Stimulated activated CD8-positive, alpha-beta memory T cell treated with anti-CD3 and anti-CD28 coated beads, Interleukin-12 subunit alpha, Interleukin-12 subunit beta, amount 100 ng/mL, for 1 hour (primary cell): ENCODE data around the gene TUBA4B.
A peak's percentile ranks its signal among the peaks of the same experiment; 100 is the strongest.

Source experiments
- DNase-seq: peaks from one replicate; pipeline ENCODE4 v3.0.0-alpha.2; 2020; ENCODE audit warnings: low read depth

TUBA4B gene

DNA sequence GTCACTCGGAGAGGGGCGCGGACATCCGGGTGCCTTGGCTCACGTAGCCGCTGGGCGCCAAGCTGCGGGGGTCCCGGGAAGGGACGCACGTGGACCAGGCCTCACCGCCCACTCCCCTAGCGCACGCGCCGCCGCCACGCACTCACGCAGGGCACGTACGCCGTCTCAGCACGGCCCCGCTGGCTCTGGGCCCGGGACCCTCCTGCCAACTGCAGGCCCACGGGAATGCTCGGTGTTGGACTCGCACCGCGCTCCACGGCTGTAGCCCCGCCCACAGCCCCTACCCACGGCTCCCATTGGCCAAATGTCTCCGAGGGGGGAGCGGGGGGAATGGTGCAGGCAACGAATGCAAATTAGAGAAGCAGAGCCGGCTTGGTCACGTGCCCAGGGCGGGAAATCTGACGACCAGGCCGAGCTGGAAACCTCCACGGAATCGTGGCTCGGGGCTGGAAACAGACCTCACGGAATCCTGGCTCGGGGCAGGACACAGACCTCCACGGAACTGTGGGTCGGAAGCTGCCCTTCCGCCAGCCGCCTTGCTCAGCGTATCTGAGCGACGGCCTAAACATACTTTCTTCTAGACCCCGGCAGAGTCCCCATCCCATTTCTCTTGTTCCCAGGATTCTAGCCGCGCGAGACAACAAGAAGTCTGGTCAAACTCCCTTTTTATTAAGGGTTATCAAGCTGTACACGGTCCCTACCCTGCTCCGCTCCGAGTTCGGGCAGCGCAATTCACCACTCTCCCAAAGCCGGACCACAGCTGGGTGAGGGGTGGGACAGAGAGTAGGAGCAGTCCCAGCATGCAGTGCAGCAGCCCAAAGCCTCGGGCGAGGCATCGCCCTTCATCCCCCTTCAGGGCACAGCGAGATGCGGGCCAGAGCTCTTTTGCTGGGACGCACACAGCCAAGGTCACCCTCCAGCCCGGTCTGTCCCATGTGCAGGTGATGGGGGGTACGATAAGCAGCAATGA lies 34.0 kb upstream of the TUBA4B start, which contains the start of gene ABCB6:
Gene ABCB6 (minus strand): TSS at position 227 of the 970 bp plus-strand sequence. CDS start 285 bp downstream, outside the sequence.
- peak; percentile 73 for DNase-seq

DNA sequence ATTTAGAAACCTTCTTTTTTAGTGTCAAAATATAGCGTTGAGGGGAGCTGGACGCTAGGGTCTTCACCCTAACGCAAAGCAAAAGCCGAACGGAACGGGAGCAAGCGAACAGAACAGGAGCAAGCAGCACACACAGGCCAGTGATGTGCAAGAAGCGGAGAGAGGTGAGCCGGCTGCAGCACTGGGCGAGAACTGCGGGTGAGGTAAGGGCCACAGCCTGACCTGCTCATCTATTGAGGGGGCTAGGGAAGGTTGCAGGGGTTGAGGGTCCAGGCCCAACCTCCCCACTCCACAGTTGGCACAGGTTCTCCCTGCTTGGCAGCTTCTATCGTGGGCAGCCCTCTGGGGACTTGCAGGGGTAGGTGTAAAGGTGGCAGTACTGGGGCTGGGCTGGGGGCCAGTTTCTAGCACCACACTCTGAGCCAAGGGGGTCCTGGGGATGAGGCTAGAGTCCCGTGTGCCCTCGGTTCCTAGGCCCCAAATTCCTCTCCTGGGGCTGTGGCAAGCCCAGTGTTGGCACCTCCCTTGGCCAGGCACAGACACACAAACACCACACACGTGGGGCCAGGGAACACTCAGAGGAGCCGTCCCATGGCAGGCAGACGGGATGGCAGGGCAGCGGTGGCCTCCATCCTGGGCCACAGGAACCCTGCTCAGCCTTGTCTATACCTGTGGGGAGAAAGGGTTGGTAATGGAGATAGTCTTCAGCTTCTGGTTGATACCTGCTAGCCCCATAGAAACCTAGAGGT lies 33.1 kb upstream of the TUBA4B start:
- no peak for DNase-seq

DNA sequence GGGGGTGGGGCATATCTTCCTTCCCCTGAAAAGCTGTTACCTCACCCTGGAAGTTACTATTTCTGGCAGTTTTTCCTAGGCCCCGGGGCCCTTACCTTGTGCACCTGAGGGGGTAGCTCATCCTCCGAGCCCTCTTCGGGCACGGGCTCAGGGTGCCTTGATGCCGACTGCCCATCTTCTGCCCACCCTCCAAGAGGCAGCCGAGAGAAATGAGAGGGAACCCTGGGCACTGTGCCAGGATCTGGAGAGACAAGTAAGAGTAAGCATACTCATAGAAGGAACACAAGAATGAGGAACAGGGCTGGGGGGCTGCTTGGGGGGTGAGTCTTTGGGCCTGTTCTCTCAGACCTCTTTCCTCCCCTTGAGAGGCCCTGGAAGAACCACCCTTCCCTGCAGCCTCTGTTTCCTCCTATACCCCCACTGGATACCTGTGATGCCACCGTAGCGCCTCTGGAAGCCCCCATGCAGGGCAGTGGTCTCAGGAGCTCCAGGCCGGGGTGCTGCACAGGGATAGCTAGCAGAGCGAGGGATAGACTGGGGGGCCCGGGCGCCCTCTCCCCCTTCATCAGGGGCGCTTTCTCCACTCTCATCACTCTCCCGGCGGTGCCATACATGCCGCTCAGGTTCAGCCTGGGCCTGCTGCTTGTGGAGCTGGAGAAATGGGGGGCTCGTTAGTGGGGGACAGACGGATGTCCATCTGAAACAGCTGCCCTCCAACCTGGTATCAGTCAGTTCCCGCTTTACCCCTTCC lies 32.2 kb upstream of the TUBA4B start:
- no peak for DNase-seq

DNA sequence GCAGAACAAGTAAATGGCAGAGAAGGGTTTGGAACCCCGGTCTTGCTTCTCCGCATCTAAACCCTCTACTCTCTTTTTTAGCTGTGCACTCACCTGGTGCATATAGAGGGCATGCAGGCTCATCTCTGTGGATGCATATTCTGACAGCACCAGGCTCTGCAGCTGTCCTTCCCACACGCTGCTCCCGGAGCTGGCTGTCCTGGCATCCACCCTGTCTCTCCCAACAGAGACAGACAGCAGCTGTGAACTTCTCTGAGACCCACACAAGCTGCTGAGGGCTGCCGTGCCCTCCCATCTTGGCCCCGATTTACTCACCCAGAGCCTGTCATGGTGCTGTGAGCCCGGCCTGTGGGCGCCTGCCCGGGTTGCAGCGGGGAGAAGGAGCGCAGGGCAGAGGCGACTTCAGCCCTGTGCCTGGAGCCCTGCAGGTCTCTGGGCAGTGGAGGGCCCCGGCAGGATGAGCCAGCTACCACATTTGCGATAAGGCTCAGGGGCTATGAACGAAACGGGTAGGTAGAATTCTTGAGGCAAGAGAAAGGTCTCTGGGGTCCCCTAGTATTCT lies 31.0 kb upstream of the TUBA4B start:
- DNase-seq = no peak

DNA sequence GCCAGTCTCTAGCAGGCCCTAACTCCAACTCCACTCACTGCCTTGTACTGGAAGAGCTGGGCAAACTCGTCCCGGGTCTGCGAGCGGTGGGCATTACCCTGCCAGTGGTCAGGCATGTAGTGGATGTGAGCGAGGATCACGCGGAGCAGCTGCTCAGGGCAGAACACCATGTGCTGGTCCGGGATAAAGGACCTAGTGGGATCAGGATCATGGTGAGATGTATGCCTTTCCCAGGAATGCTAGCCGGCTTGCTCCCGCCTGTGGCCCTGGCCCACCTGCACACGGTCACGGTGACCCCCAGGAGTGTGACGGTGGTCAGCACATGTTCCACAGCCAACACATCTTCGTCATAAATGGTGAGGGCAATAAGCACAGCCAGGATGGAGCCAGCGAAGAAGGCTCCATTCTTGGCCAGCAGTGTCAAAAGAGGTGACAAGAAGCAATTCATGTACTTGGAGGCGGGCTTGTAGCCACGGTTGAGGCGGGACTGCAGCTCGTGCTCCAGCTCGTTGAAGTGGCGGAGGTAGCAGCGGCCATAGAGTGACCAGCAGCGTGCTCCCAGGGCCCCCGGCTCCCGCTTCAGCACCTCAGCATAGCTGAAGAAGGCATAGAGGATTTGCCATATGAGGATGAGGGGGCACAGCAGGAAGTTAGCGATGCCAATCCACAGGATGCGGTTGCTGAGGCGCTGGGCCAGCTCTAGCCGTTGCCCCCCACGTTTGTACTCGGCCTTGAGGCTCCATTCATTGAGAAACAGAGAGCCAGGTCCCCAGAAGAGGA lies 29.0 kb upstream of the TUBA4B start:
- DNase-seq = no peak

DNA sequence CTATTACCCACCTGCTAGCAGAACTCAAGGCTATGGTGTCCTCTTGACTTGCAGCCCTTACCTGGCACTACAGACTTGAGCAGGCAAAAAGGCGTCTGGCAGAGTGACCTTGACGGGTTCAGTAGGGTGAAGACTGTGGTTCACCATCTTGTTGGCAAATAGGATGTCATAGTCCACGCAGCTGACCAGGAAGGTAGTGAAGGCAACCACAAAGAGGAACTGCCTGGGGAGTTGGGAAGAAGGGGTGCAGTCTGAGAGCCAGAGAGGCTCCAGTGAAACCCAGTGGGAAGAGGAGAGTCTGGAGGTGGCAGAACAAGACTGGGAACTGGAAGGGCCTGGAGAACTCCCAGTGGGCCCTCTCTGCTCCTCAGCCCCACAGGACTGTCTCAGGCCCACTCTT lies 27.7 kb upstream of the TUBA4B start:
- DNase-seq = no peak

DNA sequence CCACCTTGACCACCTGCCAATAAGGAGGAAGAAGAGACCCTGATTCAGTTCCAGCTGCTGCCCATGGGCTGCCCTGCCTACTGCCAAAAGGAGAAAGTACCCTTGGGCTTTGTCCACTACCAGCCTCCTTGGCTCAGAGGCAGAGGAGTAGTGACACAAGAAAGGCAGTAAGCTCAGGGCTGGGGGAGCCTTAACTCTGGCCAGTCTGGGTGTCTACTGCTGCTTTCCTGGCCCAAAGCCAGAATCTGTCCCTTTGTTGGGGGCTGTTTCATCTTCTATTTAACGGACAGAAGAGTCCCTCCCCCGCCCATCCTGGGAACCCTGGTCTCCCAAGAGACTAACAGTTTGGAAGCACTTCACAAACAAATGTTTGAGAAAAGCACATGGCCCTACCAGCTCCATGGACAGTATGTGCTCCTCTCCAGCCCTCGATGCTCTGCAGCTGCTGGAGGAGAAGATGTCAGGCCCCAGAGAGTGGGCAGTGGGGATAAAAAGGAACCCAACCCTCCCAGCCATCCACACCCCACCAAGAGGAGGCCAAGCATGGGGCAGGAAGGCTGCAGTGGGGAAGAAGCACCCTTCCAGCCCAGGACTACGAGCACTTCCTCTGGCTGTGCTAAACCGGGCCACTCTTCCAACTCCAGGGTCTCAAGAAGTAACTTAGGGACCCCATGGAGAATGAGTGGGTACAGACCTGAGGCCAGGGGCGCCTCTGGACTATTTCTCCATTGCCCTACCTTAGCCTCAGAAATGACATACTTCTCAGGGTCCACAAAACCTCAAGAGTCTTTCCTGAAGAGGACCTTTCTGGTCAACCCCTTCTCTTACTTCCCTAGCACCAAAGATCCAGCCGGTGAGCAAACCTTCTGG lies 24.8 kb upstream of the TUBA4B start:
- DNase-seq = no peak

DNA sequence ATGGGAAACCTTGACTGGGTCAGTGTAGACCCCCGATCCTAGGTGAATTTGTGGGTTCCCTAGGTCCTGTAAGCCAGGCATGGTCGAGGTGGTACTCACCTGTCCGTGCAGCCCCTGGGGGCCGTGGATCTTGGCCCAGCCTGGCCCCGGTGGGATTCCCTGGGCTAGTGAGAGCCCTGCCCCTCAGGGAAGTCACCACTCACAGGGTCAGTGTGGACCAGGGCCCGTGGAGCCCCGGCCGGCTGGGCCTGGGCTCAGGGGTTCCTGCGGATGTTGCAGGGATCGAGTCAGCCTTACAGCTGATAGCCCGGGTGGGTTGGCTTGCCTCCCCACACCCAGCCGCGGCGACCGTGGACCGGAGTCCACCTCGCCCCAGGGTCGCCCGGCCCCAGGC lies 24.1 kb upstream of the TUBA4B start:
- DNase-seq = no peak

DNA sequence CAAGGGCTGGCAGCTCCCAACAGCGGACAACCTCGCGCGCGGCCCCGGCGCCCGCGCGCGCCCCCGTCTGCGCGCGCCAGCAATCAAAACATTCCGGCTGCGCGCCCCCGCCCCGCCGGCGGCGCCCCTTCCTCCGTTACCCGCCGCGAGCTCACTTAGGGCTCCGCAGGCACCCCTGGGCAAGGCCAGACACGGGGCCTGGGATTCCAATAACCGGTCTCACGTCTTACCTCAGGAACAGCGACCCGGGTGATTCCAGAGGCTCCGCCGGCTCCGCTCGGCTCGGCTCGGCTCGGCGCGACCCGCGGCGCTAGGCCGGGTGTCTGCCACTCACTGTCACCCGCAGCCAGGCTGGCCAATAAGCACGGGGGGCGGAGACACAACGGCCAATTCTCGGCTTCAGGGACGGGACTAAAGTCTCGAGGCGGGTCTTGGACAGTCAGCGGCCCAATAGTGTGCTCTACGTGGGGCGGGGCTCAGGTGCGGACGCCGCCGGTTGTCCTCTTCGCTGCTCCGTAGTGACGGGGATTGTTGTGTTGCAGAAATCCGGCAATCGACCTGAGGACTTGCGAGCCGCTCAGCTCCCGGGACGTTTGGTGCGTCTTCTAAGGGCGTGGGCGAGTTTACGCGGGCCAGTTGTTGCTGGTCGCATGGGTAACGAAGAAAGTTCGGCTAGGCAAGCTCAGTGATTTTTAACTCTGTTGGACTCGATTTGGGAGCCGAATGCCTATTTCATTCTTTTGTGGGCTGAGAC lies 23.6 kb upstream of the TUBA4B start, which contains the start of the genes ANKZF1 and ATG9A:
Gene ANKZF1 (plus strand): TSS at position 502 of the 754 bp plus-strand sequence. CDS start 452 bp downstream, outside the sequence.
Gene ATG9A (minus strand): TSS at position 332 of the 754 bp plus-strand sequence. CDS start 1,612 bp downstream, outside the sequence.
- DNase-seq = peak; percentile 96

DNA sequence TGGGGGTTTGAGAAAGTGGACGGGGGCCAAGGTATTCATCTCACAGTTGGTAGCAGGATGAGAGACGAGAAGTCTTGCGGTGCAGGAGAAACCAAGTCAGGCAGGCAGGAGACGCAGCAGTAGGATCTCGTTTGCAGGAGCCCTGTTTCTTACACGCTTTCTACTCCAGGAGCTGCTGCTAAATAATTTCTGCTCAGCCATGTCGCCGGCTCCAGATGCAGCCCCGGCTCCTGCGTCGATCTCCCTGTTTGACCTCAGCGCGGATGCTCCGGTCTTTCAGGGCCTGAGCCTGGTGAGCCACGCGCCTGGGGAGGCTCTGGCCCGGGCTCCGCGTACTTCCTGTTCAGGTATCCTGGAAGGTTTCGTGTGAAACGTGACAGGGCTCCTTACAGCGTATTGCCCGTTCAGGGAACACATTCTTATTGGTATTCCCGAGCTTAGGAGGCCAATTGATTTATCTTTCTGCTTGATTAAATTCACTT lies 22.9 kb upstream of the TUBA4B start:
- DNase-seq = no peak

DNA sequence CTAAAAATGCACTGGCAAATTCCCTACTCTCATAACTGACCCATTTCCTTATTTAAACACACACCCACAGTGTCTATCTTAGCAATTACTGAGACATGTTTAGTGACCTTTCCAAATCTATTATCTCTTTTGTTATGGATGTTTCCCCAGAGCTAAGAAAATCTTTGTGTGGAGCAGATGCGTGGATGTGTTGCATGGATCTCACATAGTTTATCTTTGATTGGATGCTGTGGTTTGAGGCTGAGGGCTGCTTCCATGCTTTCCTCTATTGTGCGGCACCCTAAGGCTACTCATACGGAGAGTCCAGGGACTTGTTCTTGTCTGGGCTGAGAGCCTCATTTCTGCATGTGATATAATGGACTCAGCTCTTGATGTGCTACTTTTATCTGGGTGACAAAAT lies 18.7 kb upstream of the TUBA4B start:
- no peak for DNase-seq

DNA sequence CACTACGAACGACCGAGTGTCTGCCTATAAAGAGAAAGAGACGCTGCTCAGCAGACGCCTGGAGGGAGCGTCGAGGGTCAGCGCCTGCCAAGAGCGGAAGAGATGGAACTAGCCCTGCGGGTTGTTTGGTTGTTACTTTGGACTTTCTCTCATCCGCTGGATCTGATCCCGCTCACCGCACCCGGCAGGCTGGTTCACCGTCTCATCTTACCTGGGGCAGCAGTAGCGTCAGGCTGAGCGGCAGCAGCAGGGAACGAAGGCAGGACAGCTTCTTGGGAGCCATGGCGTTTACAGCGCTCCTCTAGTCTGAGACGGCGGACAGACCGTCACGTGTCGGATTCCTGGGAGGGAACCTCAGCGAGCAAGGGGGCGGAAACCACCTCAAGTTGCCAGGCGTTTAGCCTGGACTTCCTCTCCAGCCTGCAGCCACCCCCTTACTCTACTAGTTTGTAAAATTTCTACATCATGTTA lies 9.7 kb upstream of the TUBA4B start:
- DNase-seq = no peak

DNA sequence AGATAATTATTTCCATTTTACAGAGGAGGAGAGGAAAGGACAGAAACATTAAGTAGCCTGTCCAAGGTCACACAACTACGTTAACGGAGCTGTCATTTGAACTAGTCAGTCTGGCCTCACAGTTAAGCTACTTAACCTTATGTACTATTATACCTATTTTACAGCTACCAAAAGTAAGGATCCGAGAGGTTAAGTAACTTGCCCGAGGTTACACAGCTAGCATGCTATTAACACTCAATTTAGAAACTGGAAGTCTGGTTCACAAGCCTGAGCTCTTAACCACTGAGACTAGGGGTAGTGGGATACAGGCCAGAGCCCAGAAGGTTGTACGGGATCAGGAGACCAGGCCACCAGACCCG lies 8.3 kb upstream of the TUBA4B start:
- no peak for DNase-seq

DNA sequence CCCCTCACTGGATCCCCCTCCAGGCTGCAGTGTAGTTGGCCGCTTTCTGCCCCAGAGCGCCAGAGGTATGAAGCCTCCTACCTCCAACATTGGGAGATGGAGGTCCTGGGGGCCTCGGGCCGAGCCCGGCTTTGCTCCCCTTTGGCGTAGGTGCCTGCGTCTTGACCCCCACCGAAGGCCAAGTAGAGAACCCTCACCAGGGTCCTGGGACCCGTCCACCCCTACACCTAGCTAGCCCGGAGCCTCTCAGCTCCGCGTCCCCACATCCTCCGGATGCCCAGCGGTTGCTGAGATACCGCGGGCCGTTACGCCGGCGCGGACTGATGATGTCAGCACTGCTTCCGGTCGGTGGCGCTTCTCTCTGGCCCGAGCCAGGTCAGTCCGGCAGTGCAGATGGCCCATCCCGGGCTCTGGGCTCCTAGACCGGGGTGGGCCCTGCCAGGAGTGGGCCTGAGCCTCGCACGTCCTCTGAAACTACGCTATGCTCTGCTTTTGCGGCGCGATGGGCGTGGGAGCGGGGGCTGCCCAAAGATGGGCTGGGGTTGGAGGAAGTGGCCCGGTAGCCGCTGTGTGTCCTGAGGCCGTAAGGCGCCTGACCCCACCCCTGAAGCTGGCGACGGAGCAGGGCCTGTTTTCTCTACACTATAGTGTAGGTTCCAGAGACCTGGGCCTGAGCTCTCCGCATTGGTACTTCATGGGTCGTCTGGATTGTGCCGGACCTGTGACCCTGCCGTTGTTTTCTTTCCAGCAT lies 7.7 kb upstream of the TUBA4B start, which contains the start of the genes GLB1L and STK16:
Gene GLB1L (minus strand): TSS at position 297 of the 751 bp plus-strand sequence. CDS start 1,871 bp downstream, outside the sequence.
Gene STK16 (plus strand): TSS at position 332 of the 751 bp plus-strand sequence. CDS start 521 bp downstream, outside the sequence.
- DNase-seq = peak; percentile 85

DNA sequence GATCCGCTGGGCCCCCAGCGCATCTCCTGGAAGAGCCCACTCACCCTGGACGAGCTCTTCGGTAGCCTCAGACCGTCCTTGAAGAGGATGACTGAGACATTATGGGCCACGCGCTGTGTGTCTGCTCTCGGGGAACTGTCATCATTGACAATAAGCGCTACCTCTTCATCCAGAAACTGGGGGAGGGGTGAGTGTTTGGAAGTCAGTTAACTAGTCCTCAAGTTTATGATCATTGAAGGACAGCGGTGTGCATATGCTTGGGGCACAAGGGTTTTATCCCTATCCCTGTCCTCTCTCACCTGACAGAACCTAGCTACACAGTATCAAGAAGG lies 7.2 kb upstream of the TUBA4B start:
- no peak for DNase-seq

DNA sequence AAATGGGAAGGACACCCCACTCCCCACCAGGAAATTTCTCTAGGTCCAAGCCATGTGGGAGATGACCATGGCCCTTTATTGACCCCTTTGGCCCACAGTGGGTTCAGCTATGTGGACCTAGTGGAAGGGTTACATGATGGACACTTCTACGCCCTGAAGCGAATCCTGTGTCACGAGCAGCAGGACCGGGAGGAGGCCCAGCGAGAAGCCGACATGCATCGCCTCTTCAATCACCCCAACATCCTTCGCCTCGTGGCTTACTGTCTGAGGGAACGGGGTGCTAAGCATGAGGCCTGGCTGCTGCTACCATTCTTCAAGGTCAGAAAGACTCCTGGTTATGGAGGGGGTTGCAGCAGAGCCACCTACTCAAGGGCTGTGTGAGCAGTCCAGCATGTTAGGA lies 6.5 kb upstream of the TUBA4B start:
- no peak for DNase-seq

DNA sequence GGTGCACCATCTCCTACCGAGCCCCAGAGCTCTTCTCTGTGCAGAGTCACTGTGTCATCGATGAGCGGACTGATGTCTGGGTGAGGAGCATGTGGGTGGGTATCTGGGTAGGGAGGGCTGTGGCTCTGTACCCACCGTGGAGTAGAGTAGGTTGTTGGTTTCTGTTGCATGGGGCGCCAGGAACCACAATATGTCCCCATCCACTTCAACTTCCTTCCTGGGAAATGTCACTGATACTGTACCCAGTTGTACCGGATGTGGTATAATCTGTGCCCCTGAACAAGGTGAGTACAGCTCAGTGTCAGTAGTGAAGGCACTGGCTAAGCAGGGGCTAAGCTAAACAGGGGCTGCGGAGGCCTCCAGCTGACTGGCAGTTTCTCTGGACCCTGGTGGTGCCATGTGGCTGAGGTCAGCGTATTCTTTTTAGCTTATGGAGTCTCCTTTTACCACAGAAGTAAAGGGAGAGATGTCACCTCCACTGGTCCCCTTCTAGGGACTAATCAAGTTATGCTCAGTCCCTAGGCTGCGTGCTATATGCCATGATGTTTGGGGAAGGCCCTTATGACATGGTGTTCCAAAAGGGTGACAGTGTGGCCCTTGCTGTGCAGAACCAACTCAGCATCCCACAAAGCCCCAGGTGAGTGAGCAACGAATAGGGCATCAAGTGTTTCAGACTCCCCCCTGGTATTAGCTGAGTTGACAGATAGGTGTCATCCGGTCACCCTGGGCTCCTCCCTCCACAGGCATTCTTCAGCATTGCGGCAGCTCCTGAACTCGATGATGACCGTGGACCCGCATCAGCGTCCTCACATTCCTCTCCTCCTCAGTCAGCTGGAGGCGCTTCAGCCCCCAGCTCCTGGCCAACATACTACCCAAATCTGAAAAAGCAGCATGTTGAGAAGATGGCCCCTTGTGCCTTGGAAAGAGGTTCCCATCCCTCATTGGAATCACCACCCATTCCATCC lies 5.1 kb upstream of the TUBA4B start:
- DNase-seq = no peak
